Measurements from ENCODE around the gene SERPINB3. TPM values are rescaled to one million over a fixed set of nuclear protein-coding genes. Genes with fewer than 3 reads are reported as not detected.
"Not testable (repeated sequence)": the region's sequence is repeated elsewhere in the genome, so short reads cannot be mapped to it uniquely, and the experiment has no call there.

The SERPINB3 gene
- total and polyA plus RNA-seq, 4 donors = not detected

DNA sequence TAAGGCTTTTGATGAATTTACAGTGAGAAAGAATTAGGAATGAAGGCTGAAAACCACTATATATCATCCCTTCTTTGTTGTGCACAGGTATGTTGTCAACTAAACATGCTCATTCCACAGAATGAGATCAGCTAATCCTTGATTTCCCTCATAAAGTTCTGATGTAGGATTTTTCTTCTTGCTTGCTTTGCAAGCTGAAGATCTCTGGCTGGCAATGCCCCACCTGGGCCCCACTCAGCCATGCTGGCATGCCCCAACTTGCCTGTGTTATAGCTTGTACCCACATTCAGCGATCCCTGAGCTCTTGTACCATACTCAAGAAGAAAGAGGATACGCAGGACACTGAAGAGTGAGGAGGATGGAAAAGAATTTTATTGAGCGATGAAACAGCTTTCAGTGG lies 23.0 kb upstream of the SERPINB3 start:
- WGBS (ENCODE audit: insufficient coverage) = 97% methylated on average over 3 of the region's 3 CpGs

DNA sequence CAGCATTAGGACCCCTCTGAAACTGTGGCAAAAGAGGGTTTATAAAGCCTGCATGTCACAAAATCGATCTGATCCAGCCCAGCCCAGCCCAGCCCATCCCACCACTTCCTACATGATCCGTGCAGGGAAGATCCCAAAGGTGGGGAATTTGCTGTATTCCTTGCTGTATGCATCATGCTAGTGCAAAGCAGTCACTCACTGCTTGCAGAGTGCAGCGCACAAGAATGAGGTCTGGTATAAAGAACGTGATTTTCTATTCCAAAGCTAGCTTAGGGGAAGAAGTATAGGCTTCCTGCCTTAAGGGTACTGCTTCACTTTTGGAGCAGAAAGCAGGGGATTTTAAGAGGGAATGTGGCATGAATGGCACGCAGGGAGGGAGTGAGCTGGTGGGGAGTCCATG lies 22.2 kb upstream of the SERPINB3 start:
- Histone ChIP-seq H3K4me1 (ENCODE audit: control insufficient read depth, insufficient read depth, low read length) (no peaks in the 10 kb centered on the region), H3K27ac (ENCODE audit: low read depth, low read length) (no peak overlapping the region), H3K4me3 (ENCODE audit: low read depth, low read length) (no peak overlapping the region), H3K36me3 (ENCODE audit: control insufficient read depth, insufficient read depth, low read length) (no peaks in the 10 kb centered on the region), H3K9me3 (ENCODE audit: control insufficient read depth, insufficient read depth, low read length) (no peaks in the 10 kb centered on the region), H3K27me3 (ENCODE audit: control insufficient read depth, insufficient read depth, low read length) (no peaks in the 10 kb centered on the region)
- no peak for DNase-seq (ENCODE audit: low read depth in 4 of 6, low spot score in 6 of 6)
- 84% methylated on average over 3 of the region's 5 CpGs for WGBS (ENCODE audit: insufficient coverage)

More for the DNA sequence above, 23.0 kb upstream of the SERPINB3 start:
- no peaks in the 10 kb centered on the region for H3K36me3 ChIP-seq (ENCODE audit: control insufficient read depth, insufficient read depth, low read length)
- no peaks in the 10 kb centered on the region for H3K27me3 ChIP-seq (ENCODE audit: control insufficient read depth, insufficient read depth, low read length)
- no peak for DNase-seq (ENCODE audit: low read depth in 4 of 6, low spot score in 6 of 6)
- no peak overlapping the region for H3K4me3 ChIP-seq (ENCODE audit: low read depth, low read length)
- no peaks in the 10 kb centered on the region for H3K9me3 ChIP-seq (ENCODE audit: control insufficient read depth, insufficient read depth, low read length)
- H3K4me1 ChIP-seq (ENCODE audit: control insufficient read depth, insufficient read depth, low read length) = no peaks in the 10 kb centered on the region
- no peak overlapping the region for H3K27ac ChIP-seq (ENCODE audit: low read depth, low read length)

DNA sequence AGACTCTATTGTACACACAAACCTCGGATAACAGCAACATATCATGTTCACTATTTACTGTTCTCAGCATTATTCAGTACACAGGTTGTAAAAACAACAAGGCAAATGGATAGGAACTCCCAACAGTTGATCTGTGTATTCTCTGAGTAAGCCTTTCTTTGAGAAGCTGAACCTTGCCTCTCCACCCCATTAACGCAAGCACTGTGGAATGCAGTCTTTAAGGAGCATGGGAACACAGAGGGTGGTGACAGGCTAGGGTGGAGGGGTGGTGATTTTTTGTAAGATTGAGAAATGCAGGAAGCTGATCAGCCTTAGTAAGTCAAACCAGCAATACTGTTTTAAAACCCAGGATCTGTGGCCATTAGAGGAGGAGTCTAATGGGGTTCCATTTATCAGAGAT lies 21.5 kb upstream of the SERPINB3 start:
- Histone ChIP-seq H3K9me3 (ENCODE audit: control insufficient read depth, insufficient read depth, low read length) (no peaks in the 10 kb centered on the region), H3K27ac (ENCODE audit: low read depth, low read length) (no peak overlapping the region)
- 44% methylated on average over 1 of the region's 2 CpGs for WGBS (ENCODE audit: insufficient coverage)

DNA sequence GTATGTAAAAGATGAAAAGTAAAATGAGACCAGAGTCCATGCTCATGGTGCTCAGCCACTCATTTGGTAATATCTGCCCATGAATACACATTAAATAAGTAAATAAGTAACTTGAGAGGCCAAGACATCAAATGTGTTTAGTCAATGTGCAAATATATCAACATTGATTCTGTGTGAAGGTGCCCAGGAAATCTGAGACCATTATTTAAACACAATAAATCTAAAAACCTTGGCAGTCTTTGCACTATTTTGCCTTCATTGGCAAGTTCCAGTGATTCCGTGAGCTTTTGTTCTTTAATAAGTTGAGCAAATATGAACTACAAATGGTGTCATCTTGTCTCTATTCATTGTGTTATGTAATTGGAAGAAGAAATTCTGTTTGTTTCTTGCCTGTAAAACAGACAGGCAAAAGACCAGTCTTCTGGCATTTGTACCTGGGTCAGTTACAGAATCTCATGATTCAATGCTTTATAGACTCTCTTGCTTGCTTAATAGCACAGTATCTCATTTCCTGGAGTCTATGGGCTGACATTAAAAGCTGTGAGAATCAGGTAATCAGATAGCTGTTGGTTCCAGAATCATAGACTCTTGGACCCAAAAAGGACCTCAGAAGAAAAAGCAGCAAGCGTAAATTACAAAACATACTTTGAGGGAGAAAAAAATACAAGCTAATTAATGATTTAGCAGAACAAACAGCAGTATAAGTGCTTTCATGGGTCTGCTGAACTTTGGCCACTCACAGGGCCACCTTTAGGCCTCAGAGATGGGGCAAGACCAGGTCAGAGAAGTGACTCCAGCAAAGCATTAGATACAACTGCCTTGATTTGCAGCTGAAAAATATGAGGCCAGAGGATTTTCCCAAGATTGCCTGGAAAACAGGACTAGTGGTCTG lies 20.0 kb upstream of the SERPINB3 start:
- H3K36me3 ChIP-seq (ENCODE audit: control insufficient read depth, insufficient read depth, low read length) = no peaks in the 10 kb centered on the region
- DNase-seq (ENCODE audit: low read depth in 4 of 6, low spot score in 6 of 6) = no peak
- no CpG with 5 or more reads among the region's 2 CpGs for WGBS (ENCODE audit: insufficient coverage)
- H3K4me1 ChIP-seq (ENCODE audit: control insufficient read depth, insufficient read depth, low read length) = no peaks in the 10 kb centered on the region
- no peak overlapping the region for H3K27ac ChIP-seq (ENCODE audit: low read depth, low read length)
- no peaks in the 10 kb centered on the region for H3K9me3 ChIP-seq (ENCODE audit: control insufficient read depth, insufficient read depth, low read length)
- H3K4me3 ChIP-seq (ENCODE audit: low read depth, low read length) = no peak overlapping the region
- H3K27me3 ChIP-seq (ENCODE audit: control insufficient read depth, insufficient read depth, low read length) = no peaks in the 10 kb centered on the region

More for the DNA sequence above, 21.5 kb upstream of the SERPINB3 start:
- Histone ChIP-seq H3K36me3 (ENCODE audit: control insufficient read depth, insufficient read depth, low read length) (no peaks in the 10 kb centered on the region), H3K27me3 (ENCODE audit: control insufficient read depth, insufficient read depth, low read length) (no peaks in the 10 kb centered on the region), H3K4me3 (ENCODE audit: low read depth, low read length) (no peak overlapping the region), H3K4me1 (ENCODE audit: control insufficient read depth, insufficient read depth, low read length) (no peaks in the 10 kb centered on the region)
- peak in 2 of 6 donors; percentile 2 to 6 for DNase-seq (ENCODE audit: low read depth in 4 of 6, low spot score in 6 of 6)

DNA sequence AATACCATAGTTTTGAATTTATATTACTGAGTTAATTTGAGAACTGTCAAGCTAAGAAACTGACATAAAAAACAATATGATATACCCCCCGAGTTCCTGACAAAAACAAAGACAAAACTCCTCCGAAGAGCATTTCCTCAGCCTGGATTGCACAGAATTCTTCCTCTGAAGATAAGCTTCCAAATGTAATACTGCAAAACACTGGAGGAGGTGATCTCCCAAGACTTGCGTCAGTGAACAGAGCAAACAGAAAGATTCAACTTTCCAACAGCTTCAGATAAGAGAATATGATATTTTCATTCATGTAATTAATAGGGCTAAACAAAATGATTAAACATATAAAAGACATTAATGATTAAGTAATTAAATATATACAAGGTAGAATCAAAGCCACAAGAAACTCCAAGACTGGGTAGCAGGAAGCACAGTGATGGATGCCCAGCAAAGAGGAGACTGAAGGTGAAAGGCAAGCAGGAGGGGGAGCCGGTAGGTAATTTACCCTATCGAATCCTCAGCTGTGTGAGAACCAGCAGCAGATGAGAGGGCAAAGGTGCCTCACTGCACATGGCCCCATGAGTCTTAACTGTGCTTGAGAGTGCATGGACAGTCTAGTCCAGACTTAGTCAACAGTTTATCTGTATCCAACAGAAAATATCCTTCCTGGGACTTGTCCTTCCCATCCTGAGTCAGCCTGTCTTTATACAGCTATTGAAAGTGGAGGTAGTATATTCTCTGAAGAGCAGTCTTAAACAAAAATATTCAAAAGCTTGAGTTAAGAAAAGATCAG lies 18.3 kb upstream of the SERPINB3 start:
- Histone ChIP-seq H3K36me3 (ENCODE audit: control insufficient read depth, insufficient read depth, low read length) (no peaks in the 10 kb centered on the region), H3K9me3 (ENCODE audit: control insufficient read depth, insufficient read depth, low read length) (no peaks in the 10 kb centered on the region), H3K27ac (ENCODE audit: low read depth, low read length) (no peak overlapping the region), H3K27me3 (ENCODE audit: control insufficient read depth, insufficient read depth, low read length) (no peaks in the 10 kb centered on the region), H3K4me3 (ENCODE audit: low read depth, low read length) (no peak overlapping the region), H3K4me1 (ENCODE audit: control insufficient read depth, insufficient read depth, low read length) (no peaks in the 10 kb centered on the region)
- 86% methylated on average over 2 of the region's 5 CpGs for WGBS (ENCODE audit: insufficient coverage)
- no peak for DNase-seq (ENCODE audit: low read depth in 4 of 6, low spot score in 6 of 6)

DNA sequence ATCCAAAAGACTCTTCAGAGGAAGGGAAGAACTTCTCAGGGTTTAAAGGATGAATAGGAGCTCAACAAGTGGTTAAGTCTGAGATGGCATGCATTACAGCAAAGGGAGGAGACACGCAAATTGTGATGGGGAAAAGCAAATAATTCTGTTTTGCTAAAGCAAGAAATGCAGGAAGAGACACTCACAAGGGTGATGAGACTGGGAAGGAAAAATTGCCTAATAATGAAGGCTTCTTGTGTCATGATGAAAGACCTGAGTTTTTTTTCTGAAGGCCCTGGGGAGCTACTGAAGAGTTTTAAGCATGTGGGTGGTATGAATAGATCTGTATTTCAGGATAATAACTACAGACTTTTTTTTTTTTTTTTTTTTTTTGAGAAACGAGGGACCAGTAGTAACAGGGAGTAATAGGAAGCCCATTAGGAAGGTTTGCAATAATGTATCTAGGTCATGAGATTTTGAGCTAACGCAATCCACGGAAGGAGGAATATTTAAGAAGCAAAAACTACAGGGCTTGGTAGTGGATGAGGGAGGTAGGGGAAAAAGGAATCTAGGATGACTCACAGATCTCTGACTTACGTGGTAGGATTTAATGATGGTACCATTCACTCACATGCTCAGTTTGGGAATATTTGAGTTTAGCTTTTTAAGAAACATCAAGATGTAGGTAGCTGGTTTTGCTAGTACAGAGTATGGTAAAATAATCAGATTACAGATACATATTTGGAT lies 16.0 kb upstream of the SERPINB3 start:
- Histone ChIP-seq H3K9me3 (ENCODE audit: control insufficient read depth, insufficient read depth, low read length) (no peaks in the 10 kb centered on the region), H3K27me3 (ENCODE audit: control insufficient read depth, insufficient read depth, low read length) (no peaks in the 10 kb centered on the region), H3K4me3 (ENCODE audit: low read depth, low read length) (no peak overlapping the region), H3K4me1 (ENCODE audit: control insufficient read depth, insufficient read depth, low read length) (no peaks in the 10 kb centered on the region), H3K36me3 (ENCODE audit: control insufficient read depth, insufficient read depth, low read length) (no peaks in the 10 kb centered on the region), H3K27ac (ENCODE audit: low read depth, low read length) (no peak overlapping the region)
- 85% methylated on average over 4 of the region's 5 CpGs for WGBS (ENCODE audit: insufficient coverage)
- no peak for DNase-seq (ENCODE audit: low read depth in 4 of 6, low spot score in 6 of 6)

DNA sequence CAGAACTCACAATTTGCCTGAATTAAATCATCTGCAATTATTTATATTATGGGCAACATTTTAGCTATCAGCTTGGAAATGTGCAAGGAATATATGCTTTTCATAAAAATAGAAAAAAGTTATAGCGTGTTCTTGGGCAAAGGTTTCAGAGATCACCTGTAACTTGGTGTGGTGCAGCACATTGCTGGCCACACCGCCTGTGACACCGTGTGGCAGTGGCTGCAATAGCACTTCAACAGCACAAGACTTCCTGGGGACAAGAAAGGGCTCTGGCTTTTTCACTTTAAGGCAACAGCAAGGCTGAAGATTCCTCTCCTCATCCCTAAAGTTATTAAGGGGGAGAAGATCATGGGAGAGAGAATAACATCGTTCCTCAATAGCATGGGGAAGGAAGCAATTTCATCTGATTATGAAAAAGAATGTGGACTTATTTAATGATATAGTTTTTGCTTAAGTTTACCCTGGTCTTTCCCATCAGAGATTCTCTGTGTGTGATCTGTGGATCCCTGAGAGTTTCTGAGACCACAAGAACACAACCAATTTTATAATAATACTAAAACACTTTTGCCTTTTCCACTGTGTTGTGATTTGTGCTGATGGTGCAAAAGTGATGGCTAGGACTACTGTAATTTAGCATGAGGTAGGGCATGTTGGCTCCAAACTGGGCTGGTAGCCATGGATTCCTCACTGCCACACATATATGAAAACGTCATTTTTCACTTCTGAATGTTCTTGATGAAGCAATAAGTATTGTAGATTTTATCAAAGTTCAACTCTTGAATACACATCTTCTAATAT lies 15.0 kb upstream of the SERPINB3 start:
- DNase-seq (ENCODE audit: low read depth in 4 of 6, low spot score in 6 of 6) = no peak
- WGBS (ENCODE audit: insufficient coverage) = 36% methylated on average over 2 of the region's 5 CpGs

DNA sequence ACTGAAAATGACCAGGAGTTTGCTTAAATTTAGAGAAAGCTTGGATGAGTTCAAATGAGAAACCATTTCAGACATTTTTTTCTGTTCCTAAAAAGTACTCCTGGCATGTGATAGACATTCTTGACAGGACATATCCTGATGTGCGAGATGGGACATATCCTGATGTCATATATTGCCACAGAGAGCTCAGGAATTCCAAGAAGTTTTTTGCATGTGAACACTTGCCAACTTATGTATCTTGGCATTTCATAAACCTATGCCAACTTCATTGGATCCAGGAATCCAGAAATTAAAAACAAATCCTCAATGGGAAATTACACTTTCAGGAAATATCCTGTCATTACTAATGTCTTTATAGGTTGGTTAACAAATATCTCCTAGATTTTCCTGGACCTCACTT lies 2.9 kb upstream of the SERPINB3 start:
- no peak for DNase-seq (ENCODE audit: low read depth in 4 of 6, low spot score in 6 of 6)
- H3K36me3 ChIP-seq (ENCODE audit: control insufficient read depth, insufficient read depth, low read length) = no peaks in the 10 kb centered on the region
- no peaks in the 10 kb centered on the region for H3K27me3 ChIP-seq (ENCODE audit: control insufficient read depth, insufficient read depth, low read length)
- no peaks in the 10 kb centered on the region for H3K4me1 ChIP-seq (ENCODE audit: control insufficient read depth, insufficient read depth, low read length)
- no peak overlapping the region for H3K27ac ChIP-seq (ENCODE audit: low read depth, low read length)
- WGBS (ENCODE audit: insufficient coverage) = 100% methylated on average over 1 of the region's 1 CpG
- no peak overlapping the region for H3K4me3 ChIP-seq (ENCODE audit: low read depth, low read length)
- H3K9me3 ChIP-seq (ENCODE audit: control insufficient read depth, insufficient read depth, low read length) = no peaks in the 10 kb centered on the region

More for the DNA sequence above, 15.0 kb upstream of the SERPINB3 start:
- Histone ChIP-seq H3K4me3 (ENCODE audit: low read depth, low read length) (no peak overlapping the region), H3K27ac (ENCODE audit: low read depth, low read length) (no peak overlapping the region), H3K36me3 (ENCODE audit: control insufficient read depth, insufficient read depth, low read length) (no peaks in the 10 kb centered on the region), H3K9me3 (ENCODE audit: control insufficient read depth, insufficient read depth, low read length) (no peaks in the 10 kb centered on the region), H3K4me1 (ENCODE audit: control insufficient read depth, insufficient read depth, low read length) (no peaks in the 10 kb centered on the region), H3K27me3 (ENCODE audit: control insufficient read depth, insufficient read depth, low read length) (no peaks in the 10 kb centered on the region)

DNA sequence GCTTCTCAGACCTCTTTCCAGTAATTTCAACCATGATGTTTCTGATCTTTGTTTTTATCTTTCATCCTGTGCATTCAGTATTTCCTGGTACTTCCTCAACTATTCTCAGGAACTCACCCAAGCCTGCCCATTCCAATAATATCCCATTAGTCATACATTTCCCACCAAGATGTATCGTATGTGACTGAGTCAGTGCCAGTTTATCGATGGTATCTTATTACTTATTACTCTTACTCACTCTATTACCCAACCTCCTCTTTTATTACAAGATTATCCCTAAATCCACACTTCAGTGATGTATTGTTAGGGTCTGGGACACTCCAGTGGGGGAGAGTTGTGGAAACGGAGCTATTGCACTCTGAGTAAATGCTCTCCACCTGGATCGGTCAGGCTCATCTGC lies 2.8 kb downstream of the SERPINB3 start:
- H3K27ac ChIP-seq (ENCODE audit: low read depth, low read length); H3K9me3 ChIP-seq (ENCODE audit: control insufficient read depth, insufficient read depth, low read length); H3K36me3 ChIP-seq (ENCODE audit: control insufficient read depth, insufficient read depth, low read length); H3K27me3 ChIP-seq (ENCODE audit: control insufficient read depth, insufficient read depth, low read length); DNase-seq (ENCODE audit: low read depth in 4 of 6, low spot score in 6 of 6); H3K4me3 ChIP-seq (ENCODE audit: low read depth, low read length); H3K4me1 ChIP-seq (ENCODE audit: control insufficient read depth, insufficient read depth, low read length): not testable (repeated sequence)
- WGBS (ENCODE audit: insufficient coverage) = no CpG with 5 or more reads among the region's 4 CpGs
